HG02938 (cell line): ENCODE data around the gene SENP7.
"Not testable (repeated sequence)": the region's sequence is repeated elsewhere in the genome, so short reads cannot be mapped to it uniquely, and the experiment has no call there.

Experiments
- ATAC-seq: cut with Tn5 transposase; IDR thresholded peaks from one replicate; pipeline ENCODE4 v1.9.1; 2021; ENCODE audit warnings: mild to moderate bottlenecking, moderate library complexity; ENCODE audit not compliant: unreplicated experiment

SENP7 gene

DNA sequence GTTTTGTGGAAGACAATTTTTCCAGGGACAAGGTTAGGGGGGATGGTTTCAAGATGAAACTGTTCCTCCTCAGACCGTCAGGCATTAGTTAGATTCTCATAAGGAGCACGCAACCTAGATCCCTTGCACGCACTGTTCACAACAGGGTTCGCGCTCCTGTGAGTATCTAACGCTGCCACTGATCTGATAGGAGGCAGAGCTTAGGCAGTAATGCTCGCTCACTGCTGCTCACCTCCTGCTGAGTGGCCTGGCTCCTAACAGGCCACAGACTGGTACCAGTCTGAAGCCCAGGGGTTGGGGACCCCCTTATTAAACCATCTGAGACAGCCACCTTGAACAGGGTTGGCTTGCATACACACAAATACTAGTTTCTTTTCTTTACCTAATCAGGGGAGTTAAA lies 179.1 kb downstream of the SENP7 start:
- ATAC-seq, result no peak

DNA sequence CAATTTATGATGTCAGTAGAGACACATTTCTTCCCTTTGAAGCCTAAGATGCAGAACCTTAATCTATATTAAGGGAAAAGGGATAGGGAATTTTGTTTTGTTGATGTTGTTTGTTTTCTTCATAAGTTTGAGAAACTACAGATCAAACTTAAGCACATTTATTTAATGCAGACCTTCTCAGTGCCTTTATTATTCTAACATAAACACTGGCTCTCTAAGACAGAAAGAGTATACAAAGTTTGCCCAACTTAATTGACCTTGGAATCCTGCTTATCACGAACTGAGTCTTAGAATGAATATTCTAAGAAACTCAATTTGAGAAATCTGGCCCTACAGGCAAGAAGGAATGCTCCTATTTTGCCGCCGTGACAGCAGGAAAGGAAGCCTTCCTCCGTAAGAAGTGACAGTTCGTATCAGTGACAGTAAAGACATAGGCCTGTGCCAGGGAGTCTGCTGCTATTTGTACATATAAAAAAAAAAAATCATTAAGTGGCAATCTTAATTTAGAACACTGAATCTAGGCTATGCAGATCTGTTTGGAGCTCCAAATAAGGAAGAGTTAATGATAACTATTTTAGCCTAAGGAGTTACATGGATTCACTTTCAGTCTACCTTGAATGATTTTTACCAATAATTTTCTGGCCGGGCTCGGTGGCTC lies 183.9 kb downstream of the SENP7 start:
- no peak for ATAC-seq

DNA sequence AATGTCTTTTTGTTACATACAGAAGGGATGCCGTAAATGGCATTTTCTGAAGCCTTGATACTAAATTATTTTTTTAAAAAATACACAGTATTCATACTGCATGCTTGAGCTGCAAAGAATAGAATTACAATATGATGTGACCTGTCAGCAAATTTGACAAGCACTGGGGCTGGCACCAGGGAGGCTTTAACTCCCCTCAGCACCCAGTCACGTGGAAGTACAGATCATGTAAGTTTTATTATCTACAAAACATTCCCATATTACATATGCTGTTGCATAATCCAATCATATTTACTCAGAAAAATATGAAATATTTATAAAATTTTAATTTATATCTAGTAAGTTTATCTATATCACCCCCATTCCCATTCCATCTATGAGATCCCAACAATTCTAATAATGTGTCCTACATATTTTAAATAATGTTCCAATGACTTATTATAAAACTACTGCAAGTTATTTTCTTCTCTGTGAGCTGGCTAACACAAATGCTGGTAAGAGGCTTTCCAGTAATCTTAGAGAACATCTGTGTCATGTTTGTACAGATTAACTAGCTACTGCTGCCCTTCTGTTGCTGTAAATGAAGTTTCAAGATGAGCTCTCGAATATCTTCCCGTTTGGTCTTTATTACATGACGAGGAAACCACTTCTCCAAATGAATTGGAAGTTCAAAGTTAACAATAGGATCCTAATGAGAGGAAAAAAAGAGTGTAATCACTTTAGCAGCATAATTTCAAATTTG lies 187.4 kb downstream of the SENP7 start:
- ATAC-seq, result no peak

DNA sequence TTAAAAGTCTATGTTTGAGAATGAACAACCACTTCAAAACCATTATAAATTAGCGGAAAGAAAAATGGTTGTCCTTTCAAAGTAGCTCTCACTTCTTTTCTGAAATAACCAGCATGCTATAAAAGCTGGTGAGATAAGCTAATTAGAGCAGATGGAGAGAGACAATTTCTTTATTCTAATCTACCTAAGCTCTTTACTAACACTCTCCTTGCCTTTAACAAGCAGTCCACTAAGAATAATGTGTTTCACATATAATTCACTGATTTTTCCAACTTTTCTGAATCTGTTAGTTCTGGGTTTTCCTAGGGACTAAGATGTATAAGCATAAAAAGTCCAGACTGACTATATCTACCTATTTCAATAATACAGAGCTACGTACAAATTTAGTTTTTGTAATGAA lies 192.5 kb downstream of the SENP7 start, which contains the start of gene IMPG2:
Gene IMPG2, minus strand, starts transcription at position 101 of the 400 bp plus-strand sequence. CDS start 203 bp downstream, outside the sequence.
- no peak for ATAC-seq

DNA sequence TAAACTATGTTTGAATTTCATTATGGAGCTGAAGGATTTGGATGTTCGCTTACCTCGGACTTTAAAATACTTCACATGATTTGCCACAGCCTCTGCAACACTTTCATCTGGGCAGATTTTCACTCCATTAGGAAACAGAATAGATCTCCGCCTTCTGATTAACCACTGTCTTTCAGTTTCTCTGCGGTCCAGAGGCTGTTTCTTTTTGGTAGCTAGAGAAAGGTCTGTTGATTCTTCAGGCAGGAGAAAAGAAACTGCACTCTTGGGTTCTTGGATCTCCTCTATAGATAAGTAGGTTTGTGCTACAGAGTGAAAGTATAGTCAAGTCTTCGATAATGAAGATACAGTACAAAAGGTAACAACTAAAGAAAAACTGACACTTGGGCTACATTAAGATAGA lies 193.5 kb downstream of the SENP7 start:
- ATAC-seq, result no peak

DNA sequence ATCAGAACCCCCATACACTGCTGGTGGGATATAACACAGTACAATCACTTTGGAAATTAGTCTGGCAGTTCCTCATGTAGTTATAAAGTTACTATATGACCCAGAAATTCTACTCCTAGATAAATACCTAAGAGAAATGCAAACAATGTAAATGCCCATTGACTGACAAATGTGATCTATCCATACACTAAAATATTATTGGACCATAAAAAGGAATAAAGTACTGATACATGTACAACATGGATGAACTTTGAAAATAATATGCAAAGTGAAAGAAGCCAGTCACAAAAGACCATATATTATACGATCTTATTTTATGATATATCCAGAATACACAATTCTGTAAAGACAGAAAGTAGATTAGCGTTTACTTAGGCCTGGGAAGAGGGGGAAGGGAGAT lies 200.5 kb downstream of the SENP7 start:
- no peak for ATAC-seq

DNA sequence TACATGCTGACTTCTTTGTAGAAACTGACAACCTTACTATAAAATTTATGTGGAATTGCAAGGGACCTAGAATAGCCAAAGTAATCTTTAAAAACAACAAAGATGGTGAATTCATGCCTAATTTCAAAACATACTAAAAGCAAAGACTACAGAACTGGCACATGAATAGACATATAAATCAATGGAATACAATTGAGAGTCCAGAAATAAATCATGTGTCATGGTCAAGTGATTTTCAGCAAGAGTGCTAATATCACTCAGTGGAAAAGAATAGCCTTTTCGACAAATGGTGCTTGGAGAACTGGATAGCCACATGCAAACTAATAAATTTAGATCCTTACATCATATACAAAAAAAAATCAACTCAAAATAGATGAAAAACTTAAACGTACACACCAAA lies 201.3 kb downstream of the SENP7 start:
- no peak for ATAC-seq

DNA sequence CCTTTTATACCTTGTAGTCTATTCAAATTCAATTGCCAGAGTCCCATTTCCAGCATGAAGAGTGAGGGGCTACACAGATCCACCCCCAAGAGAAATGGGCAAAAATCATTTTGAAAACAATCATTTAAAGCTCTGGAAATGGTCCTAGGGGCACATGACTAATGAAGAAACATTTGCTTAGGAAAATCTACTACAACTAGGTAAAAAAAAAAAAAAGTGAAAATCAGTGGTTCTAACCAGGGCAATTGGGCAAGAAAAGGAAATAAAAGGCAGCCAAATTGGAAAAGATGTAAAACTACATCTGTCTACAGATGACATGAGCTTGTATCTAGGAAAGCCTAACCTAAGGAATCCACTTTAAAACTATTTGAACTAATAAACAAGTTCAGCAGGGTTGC lies 202.0 kb downstream of the SENP7 start:
- no peak for ATAC-seq

DNA sequence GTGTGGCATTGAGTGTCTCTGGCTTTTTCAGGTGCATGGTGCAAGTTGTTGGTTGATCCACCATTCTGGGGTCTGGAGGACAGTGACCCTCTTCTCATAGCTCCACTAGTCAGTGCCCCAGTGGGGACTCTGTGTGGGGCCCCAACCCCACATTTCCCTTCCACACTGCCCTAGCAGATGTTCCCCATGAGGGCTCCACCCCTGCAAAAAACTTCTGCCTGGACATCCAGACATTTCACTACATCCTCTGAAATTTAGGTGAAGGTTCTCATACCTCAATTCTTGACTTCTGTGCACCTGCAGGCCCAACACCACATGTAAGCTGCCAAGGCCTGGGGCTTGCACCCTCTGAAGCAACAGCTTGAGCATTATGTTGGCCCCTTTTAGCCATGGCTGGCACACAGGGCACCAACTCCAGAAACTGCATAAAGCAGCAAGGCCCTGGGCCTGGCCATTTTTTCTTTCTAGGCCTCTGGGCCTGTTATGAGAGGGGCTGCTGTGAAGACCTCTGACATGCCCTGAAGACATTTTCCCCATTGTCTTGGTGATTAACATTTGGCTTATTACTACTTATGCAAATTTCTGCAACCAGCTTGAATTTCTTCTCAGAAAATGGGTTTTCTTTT lies 204.8 kb downstream of the SENP7 start:
- ATAC-seq, result not testable (repeated sequence)

DNA sequence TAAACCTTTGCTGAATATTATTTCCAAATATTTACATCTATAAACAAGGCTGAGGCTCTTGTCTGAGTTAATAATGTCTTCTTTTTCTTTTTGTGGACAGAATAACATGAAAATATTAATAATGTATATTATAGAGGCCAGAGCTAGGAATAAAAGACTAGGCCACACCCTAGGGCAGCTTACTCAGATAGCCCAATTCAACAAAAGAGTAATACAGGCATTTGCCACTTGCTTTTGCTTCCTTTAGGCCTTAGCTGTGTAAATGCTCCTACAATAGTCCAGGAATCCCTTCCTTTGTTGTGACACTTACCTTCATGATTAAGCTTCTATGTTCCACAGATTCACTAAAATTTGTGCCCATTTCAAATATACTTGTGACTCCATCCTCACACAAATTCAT lies 209.2 kb downstream of the SENP7 start:
- no peak for ATAC-seq

DNA sequence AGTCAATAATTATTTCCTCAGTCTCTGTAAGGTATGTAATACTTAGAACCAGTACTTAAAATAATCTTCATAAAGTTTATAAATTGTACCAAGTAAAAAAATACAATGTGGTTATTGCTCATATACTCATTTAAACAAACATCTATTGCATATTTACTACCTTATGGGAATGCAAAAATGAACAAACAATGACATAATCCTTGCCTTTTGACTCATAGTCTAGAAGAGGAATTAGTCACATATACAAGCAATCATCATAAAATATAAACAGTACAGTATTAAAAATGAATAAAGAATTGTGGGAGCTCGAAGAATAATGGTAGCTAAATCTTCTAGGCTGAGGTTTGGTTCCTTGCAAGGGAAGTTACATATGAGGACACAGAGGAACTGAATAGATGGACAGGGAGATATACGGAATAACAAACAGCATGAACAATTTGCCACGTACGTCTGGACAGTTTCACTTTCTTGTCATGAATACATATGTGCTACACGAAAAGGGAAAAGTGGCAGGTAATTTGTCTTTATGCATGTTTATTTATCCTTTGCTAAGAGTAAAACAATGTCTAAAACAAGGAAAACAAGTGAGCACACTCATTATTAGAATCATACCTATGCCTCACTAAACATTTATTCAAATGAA lies 209.8 kb downstream of the SENP7 start:
- peak; percentile 68 for ATAC-seq

DNA sequence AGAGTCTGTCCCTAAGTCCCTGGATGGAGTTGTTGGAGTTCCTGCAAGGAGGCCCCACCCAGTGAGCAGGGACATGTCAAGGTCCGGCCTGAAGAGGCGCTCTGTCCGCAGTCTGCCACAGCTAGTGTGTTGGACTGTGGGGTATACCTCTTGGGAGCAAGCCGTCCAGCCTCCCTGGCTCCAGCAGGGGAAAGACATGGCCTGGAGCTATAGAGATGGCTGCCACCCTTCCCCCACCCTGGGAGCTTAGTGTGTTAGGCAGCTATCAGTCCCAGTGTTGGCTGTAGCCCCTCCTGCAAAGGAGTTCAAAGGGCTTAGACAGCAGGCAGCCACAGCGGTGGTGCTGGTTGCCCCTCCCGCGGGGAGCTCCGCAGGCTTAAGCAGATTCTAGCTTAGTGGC lies 212.9 kb downstream of the SENP7 start:
- ATAC-seq, result no peak

DNA sequence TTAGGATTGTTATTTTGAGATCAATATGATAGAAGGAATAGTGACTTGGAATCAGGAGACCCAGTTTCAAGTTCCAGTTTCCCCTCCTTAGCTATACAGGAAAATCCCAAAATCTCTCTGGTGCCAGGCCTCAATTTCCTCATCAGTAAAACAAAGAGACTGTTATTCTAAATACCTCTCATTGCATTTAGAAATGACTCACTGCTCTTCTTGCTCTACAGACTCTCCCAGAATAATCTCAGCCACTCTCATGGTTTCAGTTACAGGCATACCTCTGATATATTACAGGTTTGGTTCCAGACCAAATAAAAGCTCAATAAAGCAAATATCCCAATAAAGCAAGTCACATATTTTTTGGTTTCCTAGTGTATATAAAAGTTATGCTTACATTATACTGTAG lies 221.0 kb downstream of the SENP7 start:
- ATAC-seq, result no peak

DNA sequence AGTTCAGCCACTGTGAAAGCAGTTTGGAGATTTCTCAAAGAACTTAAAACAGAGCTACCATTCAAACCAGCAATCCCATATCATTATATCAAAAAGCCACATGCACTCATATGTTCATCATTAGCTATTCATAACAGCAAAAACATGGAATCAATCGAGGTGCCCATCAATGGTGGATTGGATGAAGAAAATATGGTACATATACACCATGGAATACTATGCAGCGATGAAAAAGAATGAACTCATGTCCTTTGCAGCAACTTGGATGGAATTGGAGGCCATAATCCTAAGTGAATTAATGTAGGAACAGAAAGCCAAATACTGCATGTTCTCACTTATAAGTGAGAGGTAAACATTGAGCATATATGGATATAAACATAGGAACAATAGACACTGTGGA lies 224.7 kb downstream of the SENP7 start:
- ATAC-seq, result no peak

DNA sequence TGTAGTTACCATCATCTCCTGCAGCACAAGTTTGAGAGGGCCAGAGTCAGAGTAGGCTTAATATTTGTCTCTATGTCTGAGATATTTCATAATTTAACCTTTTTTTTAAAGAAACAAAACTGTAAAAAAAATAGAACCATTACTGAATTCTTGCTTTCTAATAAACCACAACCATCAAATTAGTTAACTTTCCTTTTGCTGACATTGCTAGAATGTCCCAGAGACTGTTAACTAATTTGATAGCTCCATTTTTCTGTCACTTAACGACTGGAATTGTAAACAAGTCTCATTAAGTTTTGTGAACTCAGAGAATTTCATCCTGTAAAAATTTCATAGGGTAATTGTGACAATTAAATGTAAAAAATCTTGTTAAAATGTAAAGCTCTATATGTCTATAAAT lies 228.3 kb downstream of the SENP7 start:
- no peak for ATAC-seq

DNA sequence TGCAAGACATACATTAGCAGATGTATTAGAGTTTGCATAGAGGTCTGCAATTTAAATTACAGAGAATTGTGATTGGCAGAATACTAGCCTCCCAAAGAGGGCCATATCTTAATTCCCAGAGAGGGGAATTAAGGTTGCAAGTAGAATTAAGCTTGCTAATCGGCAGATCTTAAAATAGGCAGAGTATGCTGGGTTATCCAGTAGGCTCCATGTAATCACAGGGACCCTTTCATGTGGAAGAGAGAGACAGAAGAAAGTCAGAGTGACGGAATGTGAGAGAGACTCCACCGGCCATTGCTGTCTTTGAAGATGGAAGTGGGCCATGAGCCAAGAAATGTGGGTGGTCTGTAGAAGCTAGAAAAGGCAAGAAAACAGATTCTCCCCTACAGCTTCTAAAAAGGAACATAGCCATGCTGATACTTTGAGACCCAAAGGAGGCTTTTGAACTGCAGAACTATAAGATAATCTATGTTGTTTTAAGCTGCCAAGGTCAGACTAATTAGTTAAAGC lies 231.4 kb downstream of the SENP7 start:
- no peak for ATAC-seq

DNA sequence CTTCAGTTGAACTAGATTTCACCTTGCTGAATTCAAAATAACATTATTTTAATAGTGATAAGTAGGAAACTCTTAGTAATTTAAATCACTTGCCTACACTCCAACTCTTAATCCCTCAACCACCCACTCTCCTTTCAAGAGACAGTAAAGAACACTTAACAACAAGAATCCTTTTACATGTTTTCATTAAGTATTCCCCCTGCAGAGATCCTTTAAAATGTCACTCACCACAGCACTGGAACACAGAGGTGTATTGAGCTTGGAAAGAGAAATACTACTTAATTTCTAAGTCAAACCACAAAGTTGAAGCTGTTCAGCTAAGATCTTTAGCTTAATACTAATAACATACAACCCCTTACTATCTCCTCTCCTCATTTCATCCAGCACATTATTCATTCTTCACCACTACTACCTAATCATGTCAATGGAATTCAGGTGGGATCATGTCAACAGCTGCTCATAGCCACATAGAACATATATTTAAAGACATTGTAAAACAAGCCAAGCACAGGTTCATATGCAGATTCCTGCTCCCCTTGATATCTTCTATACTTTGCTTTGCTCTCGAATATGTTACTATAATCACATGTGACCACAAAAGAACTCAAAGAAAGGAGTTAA lies 233.1 kb downstream of the SENP7 start:
- no peak for ATAC-seq

DNA sequence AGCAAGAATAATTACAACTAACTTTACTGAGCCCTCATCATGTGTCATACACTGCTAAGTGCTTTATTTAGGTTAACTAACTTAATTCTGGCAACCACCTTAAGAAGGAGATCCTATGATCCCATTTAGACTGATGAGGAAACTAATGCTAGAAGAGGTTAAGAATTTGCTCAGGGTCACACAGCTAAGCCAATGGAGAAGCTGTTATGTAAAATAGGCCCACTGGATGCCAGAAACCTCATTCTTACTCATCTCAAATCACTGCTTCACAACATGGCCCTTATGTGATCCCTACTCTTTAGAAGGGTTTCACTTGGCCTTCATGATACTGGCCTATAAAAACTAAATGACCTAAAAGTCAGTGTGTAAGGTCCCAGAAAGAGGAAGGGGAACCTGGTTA lies 233.8 kb downstream of the SENP7 start:
- no peak for ATAC-seq

DNA sequence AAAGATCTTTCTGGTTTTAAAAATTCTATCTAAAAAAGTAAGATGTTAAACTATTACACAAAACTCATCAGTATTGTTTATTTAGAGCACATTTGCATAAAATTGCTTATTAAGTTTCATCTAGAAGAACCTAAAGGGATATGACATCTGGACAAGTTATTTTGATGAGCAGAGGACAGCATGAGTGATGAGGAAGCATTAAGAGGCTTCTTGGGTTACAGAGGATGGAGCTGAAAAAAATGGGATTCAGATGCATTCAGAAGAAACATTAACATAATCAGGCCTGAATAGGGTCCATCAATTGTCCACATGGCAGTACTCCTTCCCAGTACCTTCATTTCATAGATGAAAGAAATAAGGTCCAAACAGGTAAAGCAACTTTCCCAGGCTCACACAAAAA lies 234.3 kb downstream of the SENP7 start:
- ATAC-seq, result no peak
